GM19452 (cell line): ENCODE measurements around the gene CDC42EP3.

Source experiments
- ATAC-seq: cut with Tn5 transposase; IDR thresholded peaks from one replicate; pipeline ENCODE4 v1.9.1; 2021; ENCODE audit not compliant: unreplicated experiment

Gene CDC42EP3

GRCh38 chr2:37637190-37637860 is 34.1 kb downstream of the CDC42EP3 start:
- ATAC-seq, result no peak

- ATAC-seq, result no peak
Measured at GRCh38 chr2:37636381-37637066, 34.9 kb downstream of the CDC42EP3 start.

- peak; percentile 80 for ATAC-seq
Measured at GRCh38 chr2:37635504-37636380, 35.7 kb downstream of the CDC42EP3 start.

GRCh38 chr2:37634914-37635503 is 36.4 kb downstream of the CDC42EP3 start:
- ATAC-seq, result peak; percentile 2

- ATAC-seq, result no peak
Measured at GRCh38 chr2:37633845-37634244, 37.6 kb downstream of the CDC42EP3 start.

DNA sequence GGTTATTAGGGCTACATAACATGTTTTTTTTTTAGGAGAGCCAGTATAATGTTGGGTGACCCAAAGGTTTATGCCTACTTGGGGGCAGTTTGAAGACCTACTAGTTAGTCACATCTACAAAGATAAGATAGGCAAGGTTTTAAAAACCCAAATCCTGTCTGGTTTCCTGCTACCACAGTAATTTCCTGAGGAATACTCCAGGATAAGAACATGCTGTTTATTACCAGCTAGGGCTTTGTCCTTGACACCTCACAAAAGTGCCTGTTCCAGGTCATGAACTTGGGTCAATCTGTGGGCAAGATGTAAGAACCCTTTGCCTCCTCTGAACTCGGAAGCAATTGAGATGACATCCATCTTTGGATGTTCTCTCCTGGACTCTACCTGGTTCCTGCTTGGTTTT is 38.2 kb downstream of the CDC42EP3 start:
- ATAC-seq, result no peak

- ATAC-seq, result no peak
Measured at GRCh38 chr2:37632310-37632709, 39.1 kb downstream of the CDC42EP3 start.

DNA sequence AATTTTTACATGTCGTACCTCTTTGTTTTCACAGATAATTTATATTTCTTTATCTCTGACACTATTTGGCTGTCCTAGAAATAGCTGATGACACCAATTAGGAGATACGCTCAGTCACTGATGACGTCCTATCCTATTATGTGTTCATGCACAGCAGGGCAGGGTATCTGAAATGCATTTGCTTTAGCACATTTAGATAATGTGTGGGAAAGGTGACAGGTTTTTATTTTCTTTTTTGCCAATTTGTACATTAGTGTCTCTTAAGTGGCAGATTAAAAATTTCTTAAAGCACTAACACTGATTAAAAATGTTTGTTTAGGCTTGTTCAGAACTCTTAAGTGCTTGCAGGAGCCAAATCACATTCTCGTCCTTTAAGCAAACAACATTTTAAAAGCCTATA is 39.7 kb downstream of the CDC42EP3 start:
- no peak for ATAC-seq

DNA sequence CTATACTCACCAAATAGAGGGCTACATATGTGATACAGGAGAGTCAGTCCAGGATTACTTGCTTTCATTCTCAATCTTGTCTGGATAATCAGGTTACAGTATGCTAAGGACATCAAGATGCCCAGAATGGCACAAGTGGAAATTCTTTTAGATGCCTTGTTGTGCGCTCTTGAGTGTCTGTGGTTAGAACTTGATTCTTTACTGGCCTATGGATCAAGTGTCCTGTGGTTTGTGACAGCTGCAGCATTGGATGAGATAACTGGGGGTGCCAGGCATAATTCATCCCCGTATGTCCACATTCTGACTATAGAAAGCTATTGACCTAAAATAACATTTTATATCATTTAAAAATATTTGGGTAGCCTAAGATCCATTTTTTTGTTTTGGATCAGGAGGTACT is 40.1 kb downstream of the CDC42EP3 start:
- no peak for ATAC-seq

DNA sequence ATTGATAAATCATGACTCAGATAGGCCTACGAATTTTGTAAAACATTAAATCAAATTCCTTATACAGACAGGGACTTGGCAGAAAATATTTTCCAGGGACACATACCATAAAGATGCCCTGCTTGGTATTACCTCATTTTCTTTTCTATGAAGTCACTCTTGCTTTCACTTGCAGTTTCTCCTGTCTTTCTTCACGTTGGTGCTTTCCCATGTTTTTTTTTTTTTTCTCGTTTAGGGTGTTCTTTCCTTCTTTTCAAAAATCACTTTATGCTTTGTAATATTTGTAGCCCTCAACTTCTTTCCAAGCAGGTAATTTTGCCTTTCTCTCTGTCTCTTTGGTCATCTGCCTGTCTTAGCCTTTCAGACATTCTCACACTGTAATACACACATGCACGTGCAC is 40.7 kb downstream of the CDC42EP3 start:
- no peak for ATAC-seq

DNA sequence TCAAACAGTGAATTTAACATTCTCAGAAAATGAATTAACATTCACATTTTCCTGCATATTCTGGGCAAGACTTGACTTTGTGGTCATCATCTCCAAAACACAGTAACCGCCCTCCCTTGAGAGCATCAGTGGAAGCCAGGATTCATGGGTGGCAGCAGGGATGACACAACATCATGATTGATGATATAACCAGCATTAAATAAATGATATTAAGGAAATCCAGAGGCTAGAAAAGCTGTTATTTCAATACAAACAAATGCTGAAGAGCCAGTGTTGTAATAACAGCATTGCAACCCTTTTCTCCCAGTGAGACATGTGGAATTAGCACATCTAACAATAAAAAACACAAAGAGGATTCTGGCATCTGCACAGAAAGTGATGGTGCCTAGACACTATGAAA is 41.1 kb downstream of the CDC42EP3 start:
- ATAC-seq, result no peak

DNA sequence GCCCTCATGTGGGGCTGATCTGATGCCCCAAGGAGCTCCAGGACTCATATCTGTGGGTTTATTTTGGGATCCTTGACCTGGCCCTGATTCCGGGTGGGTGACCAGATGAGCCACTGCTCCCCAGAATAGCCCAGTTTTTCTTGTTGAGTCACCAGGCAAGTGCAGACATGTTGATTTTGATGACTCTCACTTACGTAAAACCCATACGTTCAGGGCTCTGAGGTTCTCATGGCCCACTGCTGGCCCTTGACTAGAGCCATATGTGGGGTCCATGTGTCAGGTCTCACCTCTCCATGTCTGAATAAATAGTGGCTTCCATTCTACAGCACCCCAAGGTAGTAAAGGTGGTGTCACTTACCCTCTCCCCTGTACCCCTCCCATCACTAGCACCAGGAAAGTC is 41.9 kb downstream of the CDC42EP3 start:
- no peak for ATAC-seq

- no peak for ATAC-seq
Measured at GRCh38 chr2:37627710-37628109, 43.7 kb downstream of the CDC42EP3 start.

DNA sequence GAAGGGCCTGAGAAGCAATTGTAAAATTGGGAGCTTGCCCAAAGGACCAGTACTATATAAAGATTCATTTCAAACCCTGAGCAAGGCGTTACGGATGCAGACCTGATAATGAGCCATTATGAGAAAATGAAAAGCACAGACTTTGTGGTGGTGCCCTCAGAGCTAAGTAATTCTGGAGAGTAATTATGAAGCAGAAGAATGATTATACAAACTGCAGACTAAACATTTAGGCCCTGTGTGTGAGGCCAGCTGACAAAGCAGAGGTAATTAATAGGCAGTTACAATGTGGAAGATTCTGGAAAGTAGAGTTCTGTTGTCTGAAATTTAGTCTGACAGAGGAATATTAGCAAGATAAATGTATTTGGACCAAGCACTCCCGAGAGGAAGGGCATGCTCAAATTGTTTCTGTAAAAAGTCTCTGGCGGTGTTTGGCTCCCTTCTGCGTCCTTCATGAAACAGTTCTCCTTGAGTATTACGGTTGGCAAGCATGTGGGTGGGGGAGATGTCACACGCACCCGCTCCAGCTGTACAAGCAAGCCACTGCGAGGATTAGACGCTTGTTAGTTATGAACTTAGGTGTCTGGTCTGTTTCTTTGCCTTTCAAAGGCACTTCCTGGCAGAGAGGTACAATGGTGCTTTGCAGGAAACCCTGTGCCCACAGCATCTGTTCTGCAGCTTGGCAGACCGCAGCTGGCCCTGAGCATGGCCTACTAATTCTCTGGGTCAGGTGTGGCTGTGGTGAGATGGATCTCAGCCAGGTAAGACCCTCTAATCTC is 45.5 kb downstream of the CDC42EP3 start:
- peak; percentile 49 for ATAC-seq

DNA sequence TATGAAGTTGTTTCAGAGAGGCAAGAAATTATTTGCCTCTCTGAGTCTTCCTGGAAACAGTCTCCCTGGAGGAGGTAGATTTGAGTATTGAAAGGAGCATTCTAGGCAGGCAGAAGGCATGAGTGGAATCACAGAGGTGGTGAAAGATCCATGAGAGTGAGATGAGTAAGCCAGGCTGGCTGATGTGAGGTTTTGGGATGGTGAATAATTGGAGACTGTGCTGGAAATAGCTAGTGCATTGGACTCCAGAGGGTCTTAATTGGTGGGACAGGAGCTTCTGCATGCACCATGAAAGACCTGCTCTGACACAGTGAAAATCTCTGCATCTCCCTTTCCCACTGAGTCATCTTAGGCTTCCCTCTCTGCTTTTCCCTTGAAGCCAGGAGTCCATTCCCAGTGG is 46.3 kb downstream of the CDC42EP3 start:
- ATAC-seq, result no peak

DNA sequence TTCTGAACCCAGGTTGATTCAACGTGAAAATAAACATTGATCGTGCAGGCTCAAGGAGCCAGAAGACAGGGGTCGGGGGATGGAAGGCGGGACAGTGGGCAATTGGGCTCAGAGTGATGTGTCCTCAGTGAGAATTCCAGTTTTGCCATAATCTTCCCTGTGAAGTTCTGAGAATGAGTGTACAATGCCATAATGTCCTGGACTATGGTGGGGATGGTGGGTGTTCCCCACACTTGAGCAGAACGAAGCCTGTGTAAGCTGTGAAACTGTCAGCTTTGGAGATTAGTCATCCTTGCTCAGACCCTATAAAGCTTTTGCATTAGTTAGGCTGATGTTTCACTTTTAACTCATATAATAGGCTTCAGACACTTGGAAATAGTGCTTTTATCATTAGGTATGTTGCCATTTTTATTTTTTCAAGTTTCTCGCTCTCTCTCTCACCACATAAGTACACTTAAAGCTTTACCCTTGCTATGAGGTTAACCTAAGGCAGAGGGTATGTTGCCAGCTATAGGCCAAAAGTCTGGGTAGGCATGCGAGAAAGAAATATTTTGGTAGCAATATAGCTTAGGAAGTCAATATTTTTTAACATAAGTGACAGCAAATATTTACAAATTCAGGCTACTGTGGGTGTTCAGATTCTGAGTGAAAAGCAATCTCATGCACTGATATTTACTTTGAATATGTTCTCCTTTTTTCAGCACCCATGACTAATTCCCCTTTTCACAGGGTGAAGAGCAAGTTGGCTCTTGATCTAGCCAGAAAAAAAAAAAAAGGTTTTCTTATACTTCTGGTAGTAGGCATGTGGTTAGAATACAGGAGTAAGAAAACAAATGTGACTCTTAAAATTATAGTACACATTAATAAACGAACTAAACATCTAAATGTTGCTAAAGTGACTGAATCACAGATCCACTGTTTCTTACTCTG is 47.2 kb downstream of the CDC42EP3 start:
- peak; percentile 79 for ATAC-seq

DNA sequence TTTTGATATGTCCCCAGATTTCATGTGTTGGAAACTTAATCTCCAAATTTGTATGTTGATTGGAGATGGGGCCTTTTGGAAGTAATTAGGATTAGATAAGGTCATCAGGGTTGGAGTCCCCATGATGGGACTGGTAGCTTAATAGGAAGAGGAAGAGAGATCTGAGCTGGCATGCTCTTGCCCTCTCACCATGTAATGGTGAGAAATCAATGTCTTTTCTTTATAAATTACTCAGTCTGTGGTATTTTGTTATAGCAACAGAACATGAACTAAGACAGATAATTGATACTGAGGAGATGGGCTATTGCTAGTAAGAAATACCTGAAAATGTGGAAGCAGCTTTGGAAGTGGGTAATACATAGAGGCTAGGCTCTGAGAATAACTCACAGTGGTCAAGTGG is 48.0 kb downstream of the CDC42EP3 start:
- no peak for ATAC-seq

DNA sequence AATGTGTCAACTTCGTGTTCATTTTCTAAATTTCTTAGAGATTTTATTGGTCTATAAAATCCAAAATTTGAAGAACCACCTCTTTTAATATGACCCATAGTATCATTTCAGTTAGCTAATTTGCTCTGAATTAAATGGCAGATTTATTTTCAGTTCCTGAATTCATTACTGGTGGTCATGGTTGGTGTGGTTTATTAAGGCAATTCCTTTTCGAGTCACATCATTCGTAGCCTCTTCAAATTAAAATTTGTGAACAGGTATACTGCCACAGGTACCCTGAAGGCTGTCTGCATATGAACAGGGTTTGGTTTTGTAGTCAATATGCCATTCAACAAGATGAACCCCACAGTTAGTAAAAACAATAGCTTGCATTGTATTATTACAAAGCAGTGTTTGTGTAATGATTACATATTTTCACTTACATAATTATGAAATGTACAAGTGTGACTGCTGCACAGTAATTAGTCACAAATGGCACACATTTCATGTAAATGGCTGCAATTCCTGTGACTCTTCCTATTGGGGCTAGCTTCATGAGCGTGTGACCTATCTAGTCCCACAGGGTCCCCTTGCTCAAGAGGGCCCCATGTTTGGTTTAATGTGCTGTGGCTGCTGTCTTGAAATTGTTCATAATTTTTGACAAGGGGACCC is 48.9 kb downstream of the CDC42EP3 start:
- no peak for ATAC-seq

- no peak for ATAC-seq
Measured at GRCh38 chr2:37621199-37621598, 50.2 kb downstream of the CDC42EP3 start.
